ENCODE measurements around the gene FHIT. TPM values are rescaled to one million over a fixed set of nuclear protein-coding genes. Genes with fewer than 3 reads are reported as not detected.

FHIT gene
- total RNA-seq, 1 donor from 2014 or later = 11.7 TPM

DNA sequence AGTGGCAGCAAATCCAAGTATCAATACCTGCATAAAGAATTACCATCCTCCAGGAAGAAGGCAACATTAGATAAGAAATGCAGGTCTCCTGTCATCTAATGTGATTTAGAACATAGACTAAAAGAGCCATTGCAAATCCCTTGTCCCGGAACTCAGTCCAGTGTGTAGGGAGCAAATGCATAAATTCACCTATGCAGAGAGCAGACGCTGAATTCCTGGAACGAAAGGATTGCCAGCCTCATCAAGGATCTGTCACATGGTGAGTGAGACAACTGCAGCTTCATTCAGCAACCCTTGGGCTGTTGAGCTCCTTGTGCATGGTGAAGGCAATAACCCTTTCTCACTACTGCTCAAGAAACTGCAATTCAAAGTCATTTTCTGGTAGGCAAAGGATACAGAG is 1504.7 kb downstream of the FHIT start:
- Mint-ChIP-seq H3K4me1 (ENCODE audit: unreplicated experiment) (peaks cover 5% of the 10 kb centered on the region), H3K36me3 (no peaks in the 10 kb centered on the region), H3K4me3 (no peak overlapping the region), H3K27me3 (peaks cover under 1% of the 10 kb centered on the region), H3K9me3 (peaks cover 11% of the 10 kb centered on the region), H3K27ac (no peak overlapping the region)
- DNase-seq (ENCODE audit: extremely low spot score, unreplicated experiment) = no peak
- TF ChIP-seq, protein P1, sequence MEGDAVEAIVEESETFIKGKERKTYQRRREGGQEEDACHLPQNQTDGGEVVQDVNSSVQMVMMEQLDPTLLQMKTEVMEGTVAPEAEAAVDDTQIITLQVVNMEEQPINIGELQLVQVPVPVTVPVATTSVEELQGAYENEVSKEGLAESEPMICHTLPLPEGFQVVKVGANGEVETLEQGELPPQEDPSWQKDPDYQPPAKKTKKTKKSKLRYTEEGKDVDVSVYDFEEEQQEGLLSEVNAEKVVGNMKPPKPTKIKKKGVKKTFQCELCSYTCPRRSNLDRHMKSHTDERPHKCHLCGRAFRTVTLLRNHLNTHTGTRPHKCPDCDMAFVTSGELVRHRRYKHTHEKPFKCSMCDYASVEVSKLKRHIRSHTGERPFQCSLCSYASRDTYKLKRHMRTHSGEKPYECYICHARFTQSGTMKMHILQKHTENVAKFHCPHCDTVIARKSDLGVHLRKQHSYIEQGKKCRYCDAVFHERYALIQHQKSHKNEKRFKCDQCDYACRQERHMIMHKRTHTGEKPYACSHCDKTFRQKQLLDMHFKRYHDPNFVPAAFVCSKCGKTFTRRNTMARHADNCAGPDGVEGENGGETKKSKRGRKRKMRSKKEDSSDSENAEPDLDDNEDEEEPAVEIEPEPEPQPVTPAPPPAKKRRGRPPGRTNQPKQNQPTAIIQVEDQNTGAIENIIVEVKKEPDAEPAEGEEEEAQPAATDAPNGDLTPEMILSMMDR (conservative IDR thresholded peaks at IDR 0.05) = no peak

DNA sequence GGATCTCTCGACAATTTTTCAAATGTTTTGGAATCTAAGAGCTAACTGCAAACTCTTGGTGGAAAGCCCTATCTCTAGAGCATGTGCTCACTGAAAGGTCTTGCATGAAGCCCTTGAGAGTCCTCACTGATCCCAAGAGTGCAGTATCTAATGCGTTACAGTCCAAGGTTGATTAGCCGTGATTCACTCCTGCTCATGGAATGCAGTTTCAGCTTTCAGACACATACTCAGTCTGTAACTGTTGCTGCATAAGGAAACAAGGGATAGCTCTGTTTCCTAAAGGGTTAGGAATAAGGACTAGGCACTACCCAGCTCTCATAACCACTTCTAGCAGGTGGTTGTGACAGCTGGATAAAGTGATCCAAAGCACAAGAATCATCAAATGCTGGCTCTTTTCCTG is 1514.0 kb downstream of the FHIT start:
- H3K4me3 Mint-ChIP-seq = no peak overlapping the region
- H3K27ac Mint-ChIP-seq = no peak overlapping the region

DNA sequence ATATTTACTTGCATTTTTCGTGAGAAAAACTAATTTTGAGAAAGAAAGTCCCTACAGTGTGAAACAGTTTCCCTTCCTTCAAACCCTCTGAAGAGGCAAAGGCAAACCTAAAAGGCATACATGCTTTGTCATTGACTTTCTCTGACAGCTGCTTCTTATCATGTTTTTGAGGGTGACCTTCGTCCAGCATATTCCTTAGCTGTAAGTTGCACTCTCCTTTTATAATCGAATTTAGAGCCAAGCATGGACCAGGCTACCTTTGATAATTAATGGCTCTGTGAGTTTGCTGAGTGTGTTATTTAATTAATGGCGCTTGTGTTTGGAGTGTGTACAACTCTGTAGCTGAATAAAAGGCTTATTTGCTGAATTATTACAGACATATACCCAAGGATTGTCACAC is 1517.2 kb downstream of the FHIT start:
- no peak for DNase-seq (ENCODE audit: extremely low spot score, unreplicated experiment)
- Mint-ChIP-seq H3K27ac (no peak overlapping the region), H3K9me3 (no peaks in the 10 kb centered on the region), H3K27me3 (no peaks in the 10 kb centered on the region), H3K36me3 (no peaks in the 10 kb centered on the region), H3K4me1 (ENCODE audit: unreplicated experiment) (no peaks in the 10 kb centered on the region), H3K4me3 (no peak overlapping the region)
- TF ChIP-seq, protein P1 (conservative IDR thresholded peaks at IDR 0.05) = no peak

More for the DNA sequence above, 1514.0 kb downstream of the FHIT start:
- DNase-seq (ENCODE audit: extremely low spot score, unreplicated experiment) = no peak
- Mint-ChIP-seq H3K36me3 (no peaks in the 10 kb centered on the region), H3K9me3 (no peaks in the 10 kb centered on the region), H3K4me1 (ENCODE audit: unreplicated experiment) (no peaks in the 10 kb centered on the region), H3K27me3 (no peaks in the 10 kb centered on the region)
- TF ChIP-seq, protein P1 (conservative IDR thresholded peaks at IDR 0.05) = no peak

DNA sequence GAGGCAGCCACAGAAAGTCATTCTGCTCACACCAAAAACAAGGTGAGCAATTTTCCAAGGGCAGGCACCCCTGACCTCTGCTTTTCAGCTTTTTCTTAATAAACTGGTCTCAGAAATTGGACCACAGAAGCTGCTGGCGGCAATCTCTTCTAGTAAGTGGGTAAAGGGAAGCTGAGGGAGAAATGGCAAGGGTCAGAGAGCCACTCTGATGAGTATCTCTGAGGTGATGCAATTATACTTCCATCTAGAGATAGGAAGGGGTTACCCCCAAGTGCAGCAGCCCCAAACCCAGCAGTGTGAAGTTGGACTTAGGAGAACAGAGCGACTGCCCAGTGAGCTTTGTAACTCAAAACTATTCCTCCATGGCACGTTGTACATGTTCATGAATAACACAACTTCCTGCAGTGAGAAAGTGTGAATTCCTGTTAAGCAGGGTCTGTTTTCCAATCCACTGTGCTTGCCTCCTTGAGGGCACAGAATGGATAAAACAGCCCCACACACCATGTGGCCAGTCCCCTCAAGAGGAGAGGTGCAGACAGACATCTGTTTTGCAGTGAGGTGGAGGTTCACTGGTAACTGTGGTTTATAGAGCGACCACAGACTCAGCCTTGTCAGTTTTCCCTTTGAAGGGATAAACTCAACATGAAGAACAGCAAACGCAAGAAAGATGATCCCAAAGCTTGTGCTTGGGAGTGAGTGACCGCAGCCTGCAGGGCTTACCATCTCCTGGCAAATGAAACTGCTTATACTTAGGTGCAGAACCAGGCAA is 1518.0 kb downstream of the FHIT start:
- Mint-ChIP-seq H3K4me3 (no peak overlapping the region), H3K36me3 (no peaks in the 10 kb centered on the region), H3K27ac (no peak overlapping the region), H3K9me3 (no peaks in the 10 kb centered on the region), H3K4me1 (ENCODE audit: unreplicated experiment) (no peaks in the 10 kb centered on the region), H3K27me3 (no peaks in the 10 kb centered on the region)
- TF ChIP-seq, protein P1 (conservative IDR thresholded peaks at IDR 0.05) = no peak
- DNase-seq (ENCODE audit: extremely low spot score, unreplicated experiment) = no peak

DNA sequence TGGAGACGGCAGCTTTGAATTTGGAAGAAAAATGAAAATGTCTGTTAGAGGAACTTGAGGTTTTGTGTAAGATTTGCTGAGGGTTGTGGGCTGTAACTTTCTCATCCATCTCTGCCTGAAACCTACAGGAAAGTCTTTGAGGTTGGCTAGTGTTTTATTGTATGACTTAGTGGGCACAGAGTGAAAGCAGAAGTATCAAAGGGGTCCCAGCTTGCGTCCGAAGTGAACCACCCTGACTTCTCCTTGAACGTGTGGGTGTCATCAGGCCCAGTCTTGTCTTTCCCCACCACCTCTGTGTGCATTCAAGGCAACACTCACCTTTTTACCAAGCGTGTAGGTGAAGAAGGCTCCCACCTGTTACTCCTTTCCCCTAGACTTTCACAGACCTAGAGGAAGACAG is 1519.3 kb downstream of the FHIT start:
- TF ChIP-seq, protein P1 (conservative IDR thresholded peaks at IDR 0.05) = no peak
- Mint-ChIP-seq H3K4me1 (ENCODE audit: unreplicated experiment) (no peaks in the 10 kb centered on the region), H3K4me3 (no peak overlapping the region), H3K27me3 (no peaks in the 10 kb centered on the region), H3K9me3 (no peaks in the 10 kb centered on the region), H3K36me3 (no peaks in the 10 kb centered on the region), H3K27ac (no peak overlapping the region)
- DNase-seq (ENCODE audit: extremely low spot score, unreplicated experiment) = no peak
